Effector memory CD8-positive, alpha-beta T cell (primary cell): Measurements from ENCODE around the gene ASB10.

ENCODE experiments used
- ATAC-seq: fragments of 150-1000 bp; cut with Tn5 transposase; replicated peaks from 2 replicates; pipeline ENCODE4 v1.10.0; 2021; ENCODE audit warnings: mild to moderate bottlenecking, moderate library complexity
- DNase-seq, 3 experiments: peaks; one replicate each; pipeline ENCODE4 v3.0.0; 2021
- H3K27ac Mint-ChIP-seq, 2 donors: one replicate each; pipeline ENCODE4 v1.8.0; 2022; ENCODE audit warnings: mild to moderate bottlenecking in 2 of 2, mixed read lengths in 2 of 2, moderate library complexity in 2 of 2
- H3K27me3 Mint-ChIP-seq, 2 donors: one replicate each; pipeline ENCODE4 v1.8.0; 2022; ENCODE audit warnings: mixed read lengths in 2 of 2
- H3K36me3 Mint-ChIP-seq: one replicate; pipeline ENCODE4 v1.8.0; 2022; ENCODE audit warnings: mild to moderate bottlenecking, moderate library complexity, mixed read lengths; ENCODE audit not compliant: insufficient read depth
- H3K4me1 Mint-ChIP-seq, 2 donors: one replicate each; pipeline ENCODE4 v1.8.0; 2022; ENCODE audit warnings: low read depth in 2 of 2, mixed read lengths in 2 of 2
- H3K4me3 Mint-ChIP-seq, 2 donors: one replicate each; pipeline ENCODE4 v1.8.0; 2022; ENCODE audit warnings: mild to moderate bottlenecking in 2 of 2, mixed read lengths in 2 of 2, moderate library complexity in 2 of 2
- H3K9me3 Mint-ChIP-seq, 2 donors: one replicate each; pipeline ENCODE4 v1.8.0; 2022; ENCODE audit warnings: mixed read lengths in 2 of 2

Gene ASB10

GRCh38 chr7:151175047-151175792, 11.8 kb downstream of the ASB10 start:
- Mint-ChIP-seq H3K36me3 (no peaks in the 10 kb centered on the region), H3K27me3 (peaks cover 35 to 84% of the 10 kb centered on the region in 2 donors), H3K9me3 (no peaks in the 10 kb centered on the region), H3K27ac (no peak overlapping the region), H3K4me3 (no peak overlapping the region), H3K4me1 (peaks cover 4 to 13% of the 10 kb centered on the region in 2 donors)
- DNase-seq (no peak), ATAC-seq (no peak)

- H3K4me3 Mint-ChIP-seq = no peak overlapping the region
- no peaks in the 10 kb centered on the region for H3K36me3 Mint-ChIP-seq
- peaks cover 4 to 13% of the 10 kb centered on the region in 2 donors for H3K4me1 Mint-ChIP-seq
- no peak overlapping the region for H3K27ac Mint-ChIP-seq
- H3K27me3 Mint-ChIP-seq = peaks cover 43 to 87% of the 10 kb centered on the region in 2 donors
- ATAC-seq = peak; percentile 33
- H3K9me3 Mint-ChIP-seq = no peaks in the 10 kb centered on the region
- DNase-seq = peak in 1 of 3 experiments; percentile 33
Observed at GRCh38 chr7:151174246-151175046, 12.6 kb downstream of the ASB10 start.

GRCh38 chr7:151173386-151174245, 13.4 kb downstream of the ASB10 start:
- Mint-ChIP-seq H3K27ac (no peak overlapping the region), H3K27me3 (peaks cover 46 to 87% of the 10 kb centered on the region in 2 donors), H3K4me1 (peaks cover 7 to 13% of the 10 kb centered on the region in 2 donors), H3K9me3 (no peaks in the 10 kb centered on the region), H3K4me3 (no peak overlapping the region), H3K36me3 (no peaks in the 10 kb centered on the region)
- ATAC-seq = no peak
- no peak for DNase-seq

- ATAC-seq = peak; percentile 77
- no peaks in the 10 kb centered on the region for H3K9me3 Mint-ChIP-seq
- no peak overlapping the region for H3K4me3 Mint-ChIP-seq
- H3K27me3 Mint-ChIP-seq = peaks cover 51 to 84% of the 10 kb centered on the region in 2 donors
- no peak overlapping the region for H3K27ac Mint-ChIP-seq
- DNase-seq = peak; percentile 76 to 82 (median 77)
- H3K4me1 Mint-ChIP-seq = peaks cover 11 to 16% of the 10 kb centered on the region in 2 donors
- no peaks in the 10 kb centered on the region for H3K36me3 Mint-ChIP-seq
Observed at GRCh38 chr7:151172273-151173141, 14.5 kb downstream of the ASB10 start.

- ATAC-seq = no peak
- Mint-ChIP-seq H3K9me3 (no peaks in the 10 kb centered on the region), H3K4me3 (peak overlapping the region; percentile 71 to 74), H3K27ac (no peak overlapping the region), H3K27me3 (peaks cover 43 to 54% of the 10 kb centered on the region in 2 donors), H3K36me3 (no peaks in the 10 kb centered on the region), H3K4me1 (peaks cover 11 to 14% of the 10 kb centered on the region in 2 donors)
- no peak for DNase-seq
Observed at GRCh38 chr7:151168787-151169162, 18.3 kb downstream of the ASB10 start.

- H3K4me1 Mint-ChIP-seq = peaks cover 8 to 12% of the 10 kb centered on the region in 2 donors
- H3K36me3 Mint-ChIP-seq = no peaks in the 10 kb centered on the region
- peaks cover 43 to 49% of the 10 kb centered on the region in 2 donors for H3K27me3 Mint-ChIP-seq
- H3K9me3 Mint-ChIP-seq = no peaks in the 10 kb centered on the region
- peak; percentile 52 to 67 (median 57) for DNase-seq
- no peak overlapping the region for H3K27ac Mint-ChIP-seq
- peak; percentile 83 for ATAC-seq
- peak overlapping the region; percentile 71 to 74 for H3K4me3 Mint-ChIP-seq
Observed at GRCh38 chr7:151168003-151168786, 18.9 kb downstream of the ASB10 start.

- DNase-seq (peak in 1 of 3 experiments; percentile 16), ATAC-seq (peak; percentile 57)
- Mint-ChIP-seq H3K4me1 (peaks cover 5 to 7% of the 10 kb centered on the region in 2 donors), H3K4me3 (peak within 1 kb of the TSS; percentile 71 to 74), H3K36me3 (no peaks in the 10 kb centered on the region), H3K27ac (no peak within 1 kb of the TSS), H3K27me3 (peaks cover 38 to 41% of the 10 kb centered on the region in 2 donors), H3K9me3 (no peaks in the 10 kb centered on the region)
Observed at GRCh38 chr7:151167197-151167961, 19.7 kb downstream of the ASB10 start, which contains the start of gene GBX1. Gene GBX1 (minus strand): TSS chr7:151167694. CDS start chr7:151167548, 146 bp downstream.

GRCh38 chr7:151166629-151167196, 20.3 kb downstream of the ASB10 start:
- no peaks in the 10 kb centered on the region for H3K9me3 Mint-ChIP-seq
- no peak overlapping the region for H3K27ac Mint-ChIP-seq
- ATAC-seq = no peak
- H3K36me3 Mint-ChIP-seq = no peaks in the 10 kb centered on the region
- peaks cover 5 to 7% of the 10 kb centered on the region in 2 donors for H3K4me1 Mint-ChIP-seq
- no peak for DNase-seq
- H3K27me3 Mint-ChIP-seq = peaks cover 35 to 37% of the 10 kb centered on the region in 2 donors
- peak overlapping the region; percentile 40 to 50 for H3K4me3 Mint-ChIP-seq

- H3K4me1 Mint-ChIP-seq = no peaks in the 10 kb centered on the region
- DNase-seq (no peak), ATAC-seq (no peak)
- no peaks in the 10 kb centered on the region for H3K9me3 Mint-ChIP-seq
- no peak overlapping the region for H3K27ac Mint-ChIP-seq
- no peaks in the 10 kb centered on the region for H3K36me3 Mint-ChIP-seq
- no peak overlapping the region for H3K4me3 Mint-ChIP-seq
- H3K27me3 Mint-ChIP-seq = peaks cover 6 to 17% of the 10 kb centered on the region in 2 donors
Observed at GRCh38 chr7:151161757-151162156, 25.3 kb downstream of the ASB10 start.

GRCh38 chr7:151157645-151158329, 29.3 kb downstream of the ASB10 start:
- Mint-ChIP-seq H3K36me3 (no peaks in the 10 kb centered on the region), H3K9me3 (no peaks in the 10 kb centered on the region), H3K27me3 (peaks cover 22 to 34% of the 10 kb centered on the region in 2 donors), H3K4me1 (no peaks in the 10 kb centered on the region), H3K4me3 (no peak overlapping the region), H3K27ac (no peak overlapping the region)
- DNase-seq (no peak), ATAC-seq (no peak)
